ENCODE results near the gene ARID1B. TPM values are rescaled to one million over a fixed set of nuclear protein-coding genes. Genes with fewer than 3 reads are reported as not detected.

The ARID1B gene
- total and polyA plus RNA-seq, 2 of the 4 experiments (the other 2 are of a cell fraction), result 14.5 to 20.1 TPM

DNA sequence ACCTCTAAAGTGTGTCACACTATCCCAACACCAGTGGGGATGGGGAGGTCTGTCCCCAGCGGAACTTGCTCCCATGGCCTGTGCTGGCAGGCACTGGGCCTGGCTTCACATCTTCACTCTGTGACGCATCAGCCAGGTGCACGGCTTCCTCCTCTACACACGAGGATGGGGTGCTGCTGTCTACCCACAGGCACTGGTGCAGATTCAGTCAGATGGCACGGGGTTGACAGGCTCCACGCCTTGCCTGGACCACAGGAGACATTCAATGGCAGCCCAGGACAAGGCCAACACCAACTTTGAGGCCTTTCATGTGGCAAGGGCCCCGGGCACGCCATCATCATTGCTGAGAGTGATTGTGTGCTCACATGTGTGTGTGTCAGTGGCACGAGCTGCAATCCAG, 453.7 kb downstream of the ARID1B start:
- BruUV-seq (replicated peaks), result no TSS peak
- no peak overlapping the region for H3K18ac ChIP-seq (ENCODE audit: low read depth, low read length)
- no peak overlapping the region for H3K56ac ChIP-seq (ENCODE audit: extremely low read depth, insufficient read depth, low read length)
- H3K27ac ChIP-seq (ENCODE audit: insufficient read depth, low read length), result no peak overlapping the region
- dilution Hi-C loops (cut with HindIII; ENCODE audit: low sequenced_read_pairs, unreplicated experiment), result no loop called here
- TF ChIP-seq, protein P1, sequence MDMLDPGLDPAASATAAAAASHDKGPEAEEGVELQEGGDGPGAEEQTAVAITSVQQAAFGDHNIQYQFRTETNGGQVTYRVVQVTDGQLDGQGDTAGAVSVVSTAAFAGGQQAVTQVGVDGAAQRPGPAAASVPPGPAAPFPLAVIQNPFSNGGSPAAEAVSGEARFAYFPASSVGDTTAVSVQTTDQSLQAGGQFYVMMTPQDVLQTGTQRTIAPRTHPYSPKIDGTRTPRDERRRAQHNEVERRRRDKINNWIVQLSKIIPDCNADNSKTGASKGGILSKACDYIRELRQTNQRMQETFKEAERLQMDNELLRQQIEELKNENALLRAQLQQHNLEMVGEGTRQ (IDR thresholded peaks at IDR 0.05; ENCODE audit: low read depth, low read length), result no peak
- TF ChIP-seq POLR2A (IDR thresholded peaks at IDR 0.05; ENCODE audit: low read depth, low read length), result no peak
- TF ChIP-seq CEBPB (IDR thresholded peaks at IDR 0.05; ENCODE audit: low read depth, low read length), result no peak
- TF ChIP-seq RCOR1 (IDR thresholded peaks at IDR 0.05; ENCODE audit: insufficient replicate concordance, low read length), result no peak
- no peak for TF ChIP-seq MAZ (IDR thresholded peaks at IDR 0.05; ENCODE audit: borderline replicate concordance, low read depth, low read length)
- no peak for TF ChIP-seq ELK1 (IDR thresholded peaks at IDR 0.05; ENCODE audit: borderline replicate concordance, low read depth, low read length)
- no peak for TF ChIP-seq FOS (IDR thresholded peaks at IDR 0.05; ENCODE audit: low read depth, low read length)
- TF ChIP-seq CHD1 (IDR thresholded peaks at IDR 0.05; ENCODE audit: low read depth, low read length), result no peak
- no peak for TF ChIP-seq RFX5 (IDR thresholded peaks at IDR 0.05; ENCODE audit: low read depth, low read length)
- TF ChIP-seq MAFK (IDR thresholded peaks at IDR 0.05; ENCODE audit: low read depth, low read length), result no peak
- TF ChIP-seq BHLHE40 (IDR thresholded peaks at IDR 0.05; ENCODE audit: low read depth, low read length), result no peak
- TF ChIP-seq MXI1 (IDR thresholded peaks at IDR 0.05; ENCODE audit: borderline replicate concordance, low read depth, low read length), result no peak
- TF ChIP-seq RAD21 (IDR thresholded peaks at IDR 0.05; ENCODE audit: low read length), result no peak
- no peak for TF ChIP-seq CTCF (conservative IDR thresholded peaks at IDR 0.05; ENCODE audit: low read depth, low read length)
- TF ChIP-seq SMC3 (IDR thresholded peaks at IDR 0.05; ENCODE audit: low read depth, low read length), result no peak
- TF ChIP-seq NFE2L2 (IDR thresholded peaks at IDR 0.05; ENCODE audit: low read depth, low read length), result no peak
- no peak overlapping the region for H3K23ac ChIP-seq (ENCODE audit: low read depth, low read length)
- H3K4me2 ChIP-seq (ENCODE audit: low read depth, low read length), result no peak overlapping the region
- no peak overlapping the region for H3K14ac ChIP-seq (replicated peaks; ENCODE audit: low read depth, low read length)
- H3K4me1 ChIP-seq (ENCODE audit: control insufficient read depth, insufficient read depth, low read length), result no peaks in the 10 kb centered on the region
- in situ Hi-C loops (cut with MboI; ENCODE audit: low sequenced_read_pairs), result no loop called here
- H3K79me1 ChIP-seq (ENCODE audit: low read depth in 1 of 2, low read length in 2 of 2), result no peaks in the 10 kb centered on the region
- intact Hi-C loops (cut with micrococcal nuclease), result no loop called here
- no peak overlapping the region for H2BK20ac ChIP-seq (ENCODE audit: low read depth, low read length)
- no peaks in the 10 kb centered on the region for H3K9me3 ChIP-seq (ENCODE audit: control insufficient read depth, insufficient read depth, low read length)
- H4K20me1 ChIP-seq (ENCODE audit: insufficient read depth, low read length), result no peaks in the 10 kb centered on the region
- no peak overlapping the region for H2AK9ac ChIP-seq (replicated peaks; ENCODE audit: low read depth, low read length, poor library complexity)
- WGBS, 2 experiments (ENCODE audit: extremely low coverage in 2 of 2, insufficient read length in 1 of 2), result 60% methylated on average over 1 of the region's 9 CpGs; no CpG with 5 or more reads in 1 of the 2 experiments
- H3K4ac ChIP-seq (ENCODE audit: low read depth, low read length), result no peak overlapping the region
- no peaks in the 10 kb centered on the region for H3K36me3 ChIP-seq (ENCODE audit: control insufficient read depth, insufficient read depth, low read length)
- ATAC-seq (ENCODE audit: low read depth) (no peak), DNase-seq (no peak)
- no peak overlapping the region for H2BK15ac ChIP-seq (ENCODE audit: low read depth, low read length)
- H4K91ac ChIP-seq (ENCODE audit: insufficient read depth, low read depth, low read length), result no peak overlapping the region
- H3K27me3 ChIP-seq (ENCODE audit: control insufficient read depth, insufficient read depth, low read length), result peaks cover 26% of the 10 kb centered on the region
- H3K4me3 ChIP-seq (ENCODE audit: insufficient read depth, low read depth, low read length), result no peak overlapping the region
- CTCF ChIA-PET, result no interaction called here
- POLR2A ChIA-PET (ENCODE audit: unreplicated experiment), result no interaction called here
- H2BK120ac ChIP-seq (ENCODE audit: low read depth, low read length), result no peak overlapping the region
- H3K9me1 ChIP-seq (ENCODE audit: insufficient read depth, low read length), result peaks cover 4% of the 10 kb centered on the region; the same call in 1 of the 2 replicates
- H4K8ac ChIP-seq (ENCODE audit: low read depth in 2 of 2, low read length in 2 of 2), result no peak overlapping the region
- H4K5ac ChIP-seq (ENCODE audit: low read depth, low read length), result no peak overlapping the region
- H2AFZ ChIP-seq (replicated peaks; ENCODE audit: low read length, poor library complexity), result no peak overlapping the region
- no peak overlapping the region for H3K9ac ChIP-seq (ENCODE audit: low read depth, low read length)
- no peak overlapping the region for H2BK5ac ChIP-seq (ENCODE audit: low read depth, low read length, poor library complexity, severe bottlenecking)
- no peak overlapping the region for H2AK5ac ChIP-seq (ENCODE audit: low read depth, low read length)

Measured in IMR-90 (cell line).